T-helper 2 cell treated with Interferon-gamma antibody and Interleukin-4, amounts not matched to agents 100 ng/mL and 5 ng/mL, for 36 hours (primary cell): ENCODE measurements around the gene ATXN2. TPM values are rescaled to one million over a fixed set of nuclear protein-coding genes. Genes with fewer than 3 reads are reported as not detected.

Experiments
- intact Hi-C: fragments of 100-400 bp; cut with micrococcal nuclease; formaldehyde crosslinking; loops from one replicate; pipeline ENCODE4 v1.15.1; 2023
- total RNA-seq: library from RNA; stranded (reverse); gene quantifications from 2 replicates; pipeline ENCODE4 v1.2.3, GENCODE V29; 2022

Gene ATXN2
- total RNA-seq, 1 donor from 2014 or later: 43.7 TPM

DNA sequence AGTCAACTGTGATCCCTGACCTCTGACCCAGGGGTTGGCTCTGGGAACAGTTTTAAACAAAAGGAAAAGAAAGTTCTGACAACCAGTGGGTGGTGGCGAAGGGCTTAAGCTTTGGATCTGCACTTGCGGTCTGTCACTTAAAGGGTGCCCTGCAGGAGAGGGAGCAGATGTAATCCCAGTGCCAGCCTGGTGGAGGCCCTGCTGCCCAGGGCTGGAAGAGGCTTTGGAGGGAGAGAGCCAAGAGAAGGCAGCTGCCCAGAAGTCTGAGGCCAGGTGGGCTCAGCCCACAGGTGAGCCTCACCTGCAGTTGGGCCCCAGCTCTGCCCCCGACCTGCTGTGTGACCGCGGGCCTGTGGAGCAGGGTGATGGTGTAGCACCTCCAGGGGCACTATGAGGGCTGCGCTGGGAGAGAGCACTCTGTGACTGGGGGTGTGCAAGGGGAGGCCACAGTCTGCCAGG lies 174.3 kb downstream of the ATXN2 start:
- intact Hi-C loops: no loop called here

DNA sequence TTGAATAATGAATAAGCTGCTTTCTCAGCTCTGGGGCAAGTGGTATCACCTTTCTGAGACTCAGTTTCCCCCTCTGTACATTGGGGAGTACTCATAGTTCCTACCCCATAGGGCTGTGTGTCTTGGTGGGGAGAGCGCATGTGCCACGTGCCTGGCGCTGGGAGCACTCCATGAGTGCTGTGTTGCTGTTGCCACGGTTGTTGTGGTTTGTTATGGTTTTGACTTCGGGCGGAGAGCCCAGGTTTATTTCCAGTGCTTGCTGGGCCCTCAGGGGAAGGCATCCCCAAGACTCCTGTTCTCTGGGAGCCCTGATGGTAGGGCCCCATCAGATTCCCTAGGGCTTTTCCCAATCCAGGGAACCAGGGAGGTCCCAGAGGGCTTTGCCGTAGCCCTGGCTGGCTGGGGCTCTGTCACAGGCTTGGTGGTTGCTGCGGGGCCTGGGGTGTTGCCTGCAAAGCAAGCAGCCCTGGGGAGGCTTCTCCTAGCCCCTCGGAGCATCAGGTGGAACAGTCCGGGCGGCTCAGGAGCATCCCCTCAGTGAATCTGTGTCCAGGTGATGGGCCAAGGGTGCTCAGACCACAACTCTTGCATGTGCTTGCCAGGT lies 174.8 kb downstream of the ATXN2 start:
- intact Hi-C loops: no loop called here

DNA sequence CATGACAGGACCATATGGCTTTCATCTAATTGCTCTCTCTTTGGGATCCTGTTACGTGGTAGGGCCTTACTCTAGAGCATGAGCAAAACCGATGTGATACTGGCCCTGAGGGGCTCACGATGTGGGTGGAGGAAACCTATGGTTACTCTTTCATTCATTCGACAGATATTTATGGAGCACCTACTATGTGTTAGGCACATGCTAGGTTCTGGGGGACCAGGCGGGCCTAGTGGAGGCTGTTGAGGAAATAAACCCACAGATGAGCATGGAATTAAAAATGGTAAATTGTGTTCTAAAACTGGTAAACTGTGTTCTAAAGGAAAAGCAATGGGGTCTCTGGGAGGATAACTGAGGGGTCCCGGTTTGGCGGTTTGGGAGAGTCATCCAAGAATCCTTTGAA lies 178.6 kb downstream of the ATXN2 start:
- intact Hi-C loops: no loop called here

DNA sequence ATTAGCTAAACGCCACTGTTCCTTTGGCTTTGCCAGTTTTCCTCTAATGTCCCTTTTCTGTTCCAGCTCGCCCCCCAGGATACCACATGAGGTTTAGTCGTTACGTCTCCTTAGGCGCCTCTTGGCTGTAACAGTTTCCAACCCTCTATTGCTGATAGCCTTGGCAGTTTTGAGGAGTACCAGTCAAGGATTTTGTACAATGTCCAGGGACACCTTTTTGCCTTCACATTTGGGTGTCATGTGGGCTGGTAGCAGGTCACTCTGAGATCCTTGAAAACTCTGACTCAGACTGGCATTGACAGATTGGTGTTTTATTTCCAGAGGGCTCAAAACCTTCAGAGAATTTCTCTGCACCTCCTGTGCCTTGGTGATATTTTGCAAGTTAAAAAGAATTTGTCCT lies 179.3 kb downstream of the ATXN2 start:
- intact Hi-C loops: no loop called here

DNA sequence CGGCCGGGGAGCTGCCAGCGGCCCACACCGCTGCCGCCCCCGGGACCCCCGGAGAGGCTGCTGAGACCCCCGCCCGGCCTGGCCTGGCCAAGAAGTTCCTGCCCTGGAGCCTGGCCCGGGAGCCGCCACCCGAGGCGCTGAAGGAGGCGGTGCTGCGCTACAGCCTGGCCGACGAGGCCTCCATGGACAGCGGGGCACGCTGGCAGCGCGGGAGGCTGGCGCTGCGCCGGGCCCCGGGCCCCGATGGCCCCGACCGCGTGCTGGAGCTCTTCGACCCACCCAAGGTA lies 180.6 kb downstream of the ATXN2 start:
- intact Hi-C loops: no loop called here

DNA sequence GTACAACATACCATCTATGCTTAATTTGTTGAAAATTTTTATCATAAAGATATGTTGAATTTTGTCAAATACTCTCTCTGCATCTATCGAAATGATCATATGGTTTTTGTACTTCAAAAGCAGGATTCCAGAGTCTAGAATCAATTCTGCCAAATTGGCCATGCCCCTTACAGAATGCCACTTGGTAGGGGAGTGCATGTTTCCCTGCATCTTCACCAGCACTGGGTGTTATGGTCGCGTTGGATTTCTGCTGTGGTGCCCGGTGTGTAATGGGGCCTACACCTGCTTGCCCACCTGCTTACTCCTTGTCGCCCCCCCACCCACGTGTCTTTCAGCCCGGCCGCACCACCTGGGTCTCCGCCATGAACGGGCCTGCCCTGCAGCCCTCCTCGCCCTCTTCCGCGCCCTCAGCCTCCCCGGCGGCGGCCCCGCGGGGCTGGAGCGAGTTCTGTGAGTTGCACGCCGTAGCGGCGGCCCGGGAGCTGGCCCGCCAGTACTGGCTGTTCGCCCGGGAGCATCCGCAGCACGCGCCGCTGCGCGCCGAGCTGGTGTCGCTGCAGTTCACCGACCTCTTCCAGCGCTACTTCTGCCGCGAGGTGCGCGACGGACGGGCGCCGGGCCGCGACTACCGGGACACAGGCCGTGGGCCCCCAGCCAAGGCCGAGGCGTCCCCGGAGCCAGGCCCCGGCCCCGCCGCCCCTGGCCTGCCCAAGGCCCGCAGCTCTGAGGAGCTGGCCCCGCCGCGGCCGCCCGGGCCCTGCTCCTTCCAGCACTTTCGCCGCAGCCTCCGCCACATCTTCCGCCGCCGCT lies 181.1 kb downstream of the ATXN2 start:
- intact Hi-C loops: no loop called here

DNA sequence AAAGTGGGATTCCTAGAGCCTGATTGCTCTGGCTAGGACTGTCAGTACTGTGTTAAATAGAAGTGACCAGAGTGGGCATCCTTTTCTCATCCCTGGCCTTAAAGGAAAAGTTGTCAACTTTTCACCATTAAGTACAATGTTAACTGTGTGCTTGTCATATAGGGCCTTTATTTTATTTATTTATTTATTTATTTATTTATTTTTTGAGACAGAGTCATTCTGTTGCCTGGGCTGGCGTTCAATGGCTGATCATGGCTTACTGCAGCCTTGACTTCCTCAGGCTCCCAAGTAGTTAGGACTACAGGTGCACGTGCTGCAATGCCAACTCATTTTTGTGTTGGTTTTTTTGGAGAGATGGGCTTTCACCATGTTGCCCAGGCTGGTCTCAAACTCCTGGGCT lies 181.8 kb downstream of the ATXN2 start:
- intact Hi-C loops: no loop called here

DNA sequence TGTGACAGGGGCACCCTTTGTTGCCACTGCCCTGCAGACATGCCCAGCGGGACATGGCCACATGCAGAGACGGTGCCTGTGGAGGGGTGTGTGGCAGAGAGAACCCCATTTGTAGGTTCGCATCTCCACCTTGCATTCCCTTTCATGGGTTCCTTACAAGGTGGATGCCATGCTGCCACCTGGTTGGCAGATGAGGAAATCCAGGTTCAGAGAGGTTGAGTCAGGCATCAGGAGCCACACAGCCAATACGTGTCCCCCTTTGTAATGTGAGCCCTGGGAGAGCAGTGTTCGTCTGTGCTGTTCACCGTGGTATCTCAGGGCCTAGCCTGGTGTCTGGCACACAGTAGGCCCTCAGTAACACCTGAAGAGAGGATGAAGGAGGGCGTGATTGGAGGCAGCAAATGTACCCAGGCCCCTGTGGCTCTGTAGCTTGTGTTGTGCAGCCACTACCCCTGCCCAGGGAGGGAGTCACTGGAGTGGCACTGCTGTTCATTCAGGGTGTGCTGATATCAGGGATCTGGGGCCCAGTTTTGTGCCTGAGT lies 184.3 kb downstream of the ATXN2 start:
- intact Hi-C loops: no loop called here

DNA sequence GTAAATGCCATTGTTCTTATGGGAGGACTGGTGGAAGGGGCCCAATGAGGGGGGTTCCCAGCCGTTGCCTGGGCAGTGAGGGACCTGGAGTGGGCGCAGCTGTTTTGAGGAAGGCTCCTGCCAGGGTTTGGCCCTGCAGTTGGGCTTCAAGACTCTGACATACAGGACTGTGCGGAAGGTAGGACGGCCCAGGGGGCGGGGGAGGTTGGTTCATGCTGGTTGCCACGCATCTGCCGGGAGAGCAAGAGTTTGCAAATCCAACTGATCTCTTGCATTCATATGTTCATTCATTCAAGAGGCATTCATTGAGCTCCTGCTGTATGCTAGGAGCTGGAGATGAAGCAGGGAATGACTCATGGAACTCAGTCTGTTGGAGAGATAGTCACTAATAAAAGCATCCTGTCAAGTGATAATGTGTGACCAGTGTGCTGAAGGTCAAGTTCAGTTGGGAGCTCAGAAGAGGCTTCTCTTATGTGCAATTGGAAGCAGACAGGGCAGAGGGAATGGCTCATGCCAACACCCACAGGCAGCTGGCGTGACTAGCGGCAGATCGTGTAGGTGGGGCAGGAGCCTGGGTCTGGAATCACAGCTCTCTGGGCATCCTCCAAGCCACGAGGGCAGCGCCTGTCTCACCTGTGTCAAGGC lies 185.6 kb downstream of the ATXN2 start:
- intact Hi-C loops: no loop called here

DNA sequence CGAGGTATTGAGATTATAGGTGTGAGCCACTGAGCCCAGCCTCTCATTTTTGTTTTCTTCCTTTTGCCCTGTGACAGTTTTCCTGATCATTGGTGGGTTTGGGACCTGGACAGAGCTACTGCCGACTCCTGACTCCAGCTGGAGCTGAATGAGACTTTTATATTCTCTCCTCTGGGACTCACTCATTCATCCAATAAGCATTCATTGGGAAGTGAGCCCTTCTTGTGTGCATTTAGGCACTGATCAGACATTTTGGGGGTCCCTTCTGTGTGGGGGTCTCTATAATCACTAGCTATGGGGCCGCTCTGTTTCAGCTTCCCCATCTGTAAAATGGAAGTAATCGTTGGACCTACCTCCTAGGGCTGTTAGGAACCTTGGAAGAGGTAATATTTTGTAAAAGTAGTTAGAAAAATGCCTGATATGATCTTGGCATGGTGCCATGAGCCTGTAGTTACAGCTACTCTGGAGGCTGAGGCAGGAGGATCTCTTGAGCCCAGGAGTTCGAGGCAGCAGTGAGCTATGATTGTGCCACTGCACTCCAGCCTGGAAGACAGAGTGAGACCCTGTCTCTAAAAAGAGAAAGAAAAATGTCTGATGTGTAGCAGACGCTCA lies 186.2 kb downstream of the ATXN2 start:
- intact Hi-C loops: no loop called here

DNA sequence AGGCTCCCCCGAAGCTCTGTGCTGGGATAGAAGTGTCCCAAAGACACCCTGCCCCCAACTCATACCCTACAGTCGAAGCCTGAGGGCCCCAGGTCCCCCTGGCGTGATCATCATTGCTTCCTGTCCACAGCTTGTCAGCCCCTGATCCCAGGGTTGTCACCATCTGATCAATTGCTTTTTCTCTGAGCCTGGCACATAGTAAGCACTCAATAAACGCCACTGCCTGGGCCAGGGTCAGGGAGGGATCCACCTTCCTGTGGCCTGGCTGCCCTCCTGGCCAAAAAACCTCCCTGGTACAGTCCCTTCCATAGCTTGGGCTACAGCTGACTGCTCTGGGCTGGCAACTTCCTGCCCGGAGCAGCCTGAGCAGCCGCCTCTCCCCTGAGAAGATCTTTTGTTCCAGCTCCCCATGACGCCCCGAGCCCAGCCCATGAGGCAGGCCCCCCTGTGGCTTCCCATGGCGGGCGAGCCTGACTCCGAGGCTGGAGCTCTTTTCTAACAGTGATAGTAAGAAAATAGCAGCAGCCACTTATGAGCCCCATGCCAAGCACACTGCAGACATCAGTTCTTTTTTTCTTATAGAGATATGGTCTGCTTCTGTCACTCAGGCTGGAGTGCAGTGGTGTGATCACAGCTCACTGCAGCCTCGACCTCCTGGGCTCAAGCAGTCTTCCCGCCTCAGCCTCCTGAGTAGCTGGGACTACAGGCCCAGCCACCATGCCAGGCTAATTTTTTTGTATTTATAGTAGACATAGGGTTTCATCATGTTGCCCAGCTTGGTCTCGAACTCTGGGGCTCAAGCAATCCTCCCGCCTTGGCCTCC lies 186.9 kb downstream of the ATXN2 start:
- intact Hi-C loops: no loop called here

DNA sequence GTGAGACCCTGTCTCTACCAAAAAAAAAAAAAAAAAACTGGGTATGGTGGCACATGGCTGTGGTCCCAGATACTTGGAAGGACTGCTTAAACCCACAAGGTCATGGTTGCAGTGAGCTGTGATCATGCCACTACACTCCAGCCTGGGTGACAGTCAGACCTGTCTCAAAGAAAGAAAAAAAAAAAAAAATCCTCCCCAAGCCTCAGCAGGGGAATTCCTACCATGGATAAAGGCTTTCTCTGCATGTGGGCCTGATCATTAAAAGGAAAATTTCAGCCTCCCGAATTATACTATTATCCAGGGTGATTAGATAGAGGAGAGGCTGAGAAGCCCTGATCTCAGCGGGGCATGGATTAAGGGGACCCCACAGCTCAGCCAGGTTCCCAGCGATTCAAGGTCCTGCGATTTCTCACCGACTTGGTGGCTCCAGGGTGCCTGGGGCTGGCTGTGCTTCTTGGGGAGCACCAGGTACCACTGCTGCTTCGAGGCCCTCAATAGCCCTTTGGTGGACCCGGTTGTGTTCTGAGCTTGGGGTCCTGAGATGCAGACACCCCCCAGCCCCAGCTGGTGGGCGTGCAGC lies 187.8 kb downstream of the ATXN2 start:
- intact Hi-C loops: no loop called here

DNA sequence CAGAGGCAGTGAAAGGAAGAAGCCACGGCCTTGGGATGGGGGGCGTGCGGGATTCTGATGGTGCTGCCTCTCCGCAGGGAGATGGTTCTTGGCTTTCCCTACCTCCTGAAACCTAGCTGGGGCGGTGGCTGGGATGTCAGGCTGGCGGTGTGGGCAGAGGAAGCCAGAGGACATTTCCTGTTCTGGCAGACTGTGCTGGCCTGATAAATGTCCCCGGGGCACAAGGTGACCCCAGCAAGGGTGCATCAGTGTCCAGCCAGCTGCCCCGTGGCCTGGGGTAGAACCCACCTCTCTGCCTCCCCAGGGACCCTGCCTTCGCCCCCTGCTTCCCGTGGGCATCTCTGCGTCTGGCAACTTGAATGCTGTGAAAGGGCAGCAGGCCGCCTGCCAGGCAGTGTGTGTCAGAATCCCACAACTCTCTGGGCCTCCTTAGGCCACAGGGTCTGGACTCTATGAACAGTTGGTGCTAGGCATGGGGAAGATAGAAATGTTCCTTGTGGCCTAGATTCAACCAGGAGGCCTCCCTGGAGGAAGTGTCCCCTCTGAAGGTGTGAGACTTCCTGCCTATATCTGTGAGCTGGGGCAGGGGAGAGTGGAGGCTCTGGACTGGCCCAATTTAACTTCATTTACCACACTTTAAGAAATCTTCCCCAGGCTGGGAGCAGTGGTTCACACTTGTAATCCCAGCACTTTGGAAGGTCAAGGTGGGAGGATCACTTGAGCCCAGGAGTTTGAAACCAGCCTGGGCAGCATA lies 188.5 kb downstream of the ATXN2 start:
- intact Hi-C loops: no loop called here

DNA sequence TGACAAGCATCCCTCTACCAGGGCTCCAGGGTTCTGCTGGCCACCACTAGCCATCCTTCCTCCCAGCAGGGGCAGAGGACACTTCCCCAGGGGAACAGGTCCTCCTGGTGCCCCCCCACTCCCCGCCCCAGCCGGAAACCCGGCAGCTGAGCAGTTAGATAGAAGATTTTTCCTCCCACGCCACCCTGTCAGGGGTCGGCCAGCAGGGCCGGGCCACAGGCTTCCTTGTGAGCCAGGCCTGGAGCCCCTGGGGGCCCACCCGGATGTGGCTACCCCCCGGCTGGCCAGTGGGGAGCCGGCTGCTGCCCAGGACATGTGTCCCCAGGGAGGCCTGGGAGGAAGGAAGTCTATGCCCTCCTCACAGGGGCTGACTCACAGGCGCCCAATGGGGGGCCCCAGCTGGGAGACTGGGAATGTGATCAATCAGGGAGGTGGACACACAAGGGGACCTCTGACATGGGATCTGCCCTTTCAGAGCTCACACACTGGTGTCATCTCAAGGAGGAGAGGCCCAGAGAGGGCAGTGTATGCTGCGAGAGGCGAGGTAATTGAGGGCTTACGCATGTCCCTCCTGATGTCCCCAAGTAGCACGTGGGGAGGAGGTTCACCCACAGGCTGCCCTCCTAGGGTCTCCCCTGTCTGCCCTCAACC lies 189.2 kb downstream of the ATXN2 start:
- intact Hi-C loops: loop anchor here (1.0 to 5.0 kb wide), 2 partner anchors 16 to 277 kb away; partner anchors contain the start of genes ACAD10 and BRAP

DNA sequence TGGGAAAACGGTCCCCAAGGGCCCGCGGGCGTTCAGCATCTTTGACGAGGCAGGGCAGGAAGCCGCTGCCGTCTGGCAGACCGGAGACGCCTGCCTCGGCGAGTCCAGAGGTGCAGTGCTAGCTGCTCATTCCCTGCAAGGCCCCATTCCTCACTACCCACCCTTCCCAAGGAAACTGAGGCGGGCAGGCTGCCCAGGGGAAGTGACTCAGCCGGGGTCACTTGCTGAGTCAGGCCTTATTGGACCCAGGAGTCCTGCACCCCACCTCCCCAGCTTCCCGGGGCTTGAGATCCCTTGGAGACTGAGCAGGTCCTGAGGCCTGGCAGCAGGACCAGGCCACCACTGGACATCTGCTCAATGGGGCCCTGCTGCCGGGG lies 189.7 kb downstream of the ATXN2 start:
- intact Hi-C loops: loop anchor here (1.0 to 5.0 kb wide), 2 partner anchors 17 to 278 kb away; partner anchors contain the start of genes ACAD10 and BRAP

DNA sequence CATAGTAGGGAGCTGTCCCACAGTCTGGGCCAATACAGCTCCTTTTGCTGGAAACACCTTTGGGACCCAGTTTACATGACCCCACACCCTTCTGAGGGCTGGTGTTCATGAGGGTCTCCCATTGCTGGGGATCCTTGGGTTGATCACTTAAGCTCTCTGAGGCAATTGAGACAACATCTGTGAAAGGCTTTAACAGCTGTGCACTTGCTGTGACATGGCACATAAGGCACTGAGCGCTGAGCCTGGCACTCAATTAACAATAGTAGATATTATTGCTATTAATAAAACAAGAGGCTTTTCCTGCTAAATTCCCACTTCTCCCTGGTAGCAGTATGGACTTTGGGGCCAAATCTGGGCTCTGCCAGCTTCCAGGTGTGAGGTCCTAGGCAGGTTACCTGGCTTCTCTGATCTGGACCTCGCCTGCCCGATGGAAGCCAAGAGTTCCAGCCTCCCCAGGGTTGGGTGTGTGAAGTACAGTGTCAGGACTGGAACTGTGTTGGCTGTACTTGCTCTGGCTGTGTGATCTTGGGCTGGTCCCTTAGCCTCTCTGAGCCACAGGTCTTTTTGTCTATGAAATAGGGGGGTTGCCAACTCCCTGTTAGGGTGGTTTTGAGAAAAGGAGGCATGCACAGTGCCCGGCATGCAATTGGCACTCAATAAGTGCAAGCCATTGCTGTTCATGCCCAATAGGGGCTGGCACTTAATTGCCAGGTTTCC lies 190.3 kb downstream of the ATXN2 start:
- intact Hi-C loops: loop anchor here (1.0 to 5.0 kb wide), 2 partner anchors 17 to 278 kb away; partner anchors contain the start of genes ACAD10 and BRAP

DNA sequence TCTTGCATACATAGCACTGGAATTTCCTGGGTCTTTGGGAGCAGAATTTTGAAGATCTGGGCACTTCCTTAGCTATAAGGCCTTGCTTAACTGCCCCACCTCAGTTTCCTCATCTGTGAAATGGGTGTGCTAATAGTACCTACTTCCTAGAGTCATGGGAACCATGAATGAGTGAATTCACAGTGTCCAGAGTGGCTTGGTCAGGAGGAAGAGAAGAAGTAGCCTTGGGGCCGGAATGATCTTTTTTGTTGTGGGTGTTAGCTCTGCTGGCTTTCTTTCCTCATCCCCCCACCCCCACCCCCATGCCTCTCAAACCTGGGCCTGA lies 191.0 kb downstream of the ATXN2 start:
- intact Hi-C loops: loop anchor here (5.0 kb wide), 1 partner anchor 279 kb away; the partner anchor contains the start of genes ACAD10 and BRAP

DNA sequence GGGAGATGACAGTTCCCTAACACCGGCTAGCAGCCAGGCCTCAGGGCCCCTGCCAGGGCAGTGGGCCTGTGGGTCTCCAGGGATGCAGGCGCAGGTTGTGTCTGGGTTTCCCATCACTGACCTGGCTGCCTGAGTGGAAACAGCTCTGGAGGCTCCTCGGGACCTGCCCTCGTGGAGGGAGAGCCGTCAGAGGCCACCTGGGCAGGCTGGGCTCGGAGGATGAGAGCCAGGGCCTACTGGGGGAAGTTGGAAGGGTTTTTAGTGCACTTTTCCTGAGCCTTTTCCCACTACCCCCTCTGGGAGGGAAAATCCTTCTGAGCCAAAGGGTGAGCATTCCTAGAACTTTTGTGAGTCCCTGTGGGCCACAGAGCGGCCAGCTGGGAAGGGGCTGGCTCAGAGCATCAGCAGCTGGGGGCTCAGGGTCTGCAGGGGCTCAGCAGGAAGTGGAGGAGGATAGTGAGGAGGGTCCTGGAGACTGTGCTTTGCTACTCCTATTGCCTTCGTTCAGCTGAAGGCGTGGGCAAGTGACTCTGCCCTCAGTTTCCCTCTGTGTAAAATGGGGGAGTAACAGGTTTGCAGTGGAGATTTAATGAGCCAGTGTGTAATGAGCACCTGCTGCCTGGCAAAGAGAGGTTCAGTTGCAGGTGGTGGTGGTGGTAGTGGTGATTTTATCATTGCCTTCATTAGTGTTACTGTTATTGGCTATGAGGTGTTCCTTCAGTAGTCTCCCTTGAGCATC lies 191.6 kb downstream of the ATXN2 start:
- intact Hi-C loops: loop anchor here (5.0 kb wide), 1 partner anchor 280 kb away; the partner anchor contains the start of genes ACAD10 and BRAP
